Measurements from ENCODE around the gene PCDHB13.
"Not testable (repeated sequence)": the region's sequence is repeated elsewhere in the genome, so short reads cannot be mapped to it uniquely, and the experiment has no call there.

The PCDHB13 gene

DNA sequence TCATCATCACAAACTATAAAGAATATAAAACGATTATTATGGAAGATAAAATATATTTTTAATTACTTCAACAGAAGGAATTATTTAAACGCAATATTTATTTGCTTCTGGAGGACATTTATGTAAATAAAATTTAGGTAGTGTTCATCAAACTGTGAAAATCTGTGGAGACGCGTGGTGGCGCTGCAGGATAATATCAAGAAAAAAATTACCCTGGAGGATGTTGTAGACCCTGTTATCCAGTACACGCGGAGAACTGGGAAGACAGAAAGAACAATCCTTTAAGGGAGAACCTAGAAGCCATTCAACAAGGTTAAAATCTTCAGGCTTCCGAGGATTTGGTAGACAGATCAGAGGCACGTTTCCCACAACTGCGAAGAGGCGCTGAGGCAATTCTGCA, 5.2 kb upstream of the PCDHB13 start, which contains the start of gene PCDHB12:
Gene PCDHB12, plus strand, starts transcription at position 242 of the 400 bp plus-strand sequence. CDS start 189 bp downstream, outside the sequence.
- DNase-seq = no peak

DNA sequence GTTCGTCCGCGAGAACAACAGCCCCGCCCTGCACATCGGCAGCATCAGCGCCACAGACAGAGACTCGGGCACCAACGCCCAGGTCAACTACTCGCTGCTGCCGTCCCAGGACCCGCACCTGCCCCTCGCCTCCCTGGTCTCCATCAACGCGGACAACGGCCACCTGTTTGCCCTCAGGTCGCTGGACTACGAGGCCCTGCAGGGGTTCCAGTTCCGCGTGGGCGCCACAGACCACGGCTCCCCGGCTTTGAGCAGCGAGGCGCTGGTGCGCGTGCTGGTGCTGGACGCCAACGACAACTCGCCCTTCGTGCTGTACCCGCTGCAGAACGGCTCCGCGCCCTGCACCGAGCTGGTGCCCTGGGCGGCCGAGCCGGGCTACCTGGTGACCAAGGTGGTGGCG, 3.4 kb upstream of the PCDHB13 start:
- not testable (repeated sequence) for DNase-seq

DNA sequence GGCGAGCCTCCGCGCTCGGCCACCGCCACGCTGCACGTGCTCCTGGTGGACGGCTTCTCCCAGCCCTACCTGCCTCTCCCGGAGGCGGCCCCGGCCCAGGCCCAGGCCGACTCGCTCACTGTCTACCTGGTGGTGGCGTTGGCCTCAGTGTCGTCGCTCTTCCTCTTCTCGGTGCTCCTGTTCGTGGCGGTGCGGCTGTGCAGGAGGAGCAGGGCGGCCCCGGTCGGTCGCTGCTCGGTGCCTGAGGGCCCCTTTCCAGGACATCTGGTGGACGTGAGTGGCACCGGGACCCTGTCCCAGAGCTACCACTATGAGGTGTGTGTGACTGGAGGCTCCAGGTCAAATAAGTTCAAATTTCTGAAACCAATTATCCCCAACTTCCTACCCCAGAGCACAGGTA, 2.9 kb upstream of the PCDHB13 start:
- DNase-seq = not testable (repeated sequence)

DNA sequence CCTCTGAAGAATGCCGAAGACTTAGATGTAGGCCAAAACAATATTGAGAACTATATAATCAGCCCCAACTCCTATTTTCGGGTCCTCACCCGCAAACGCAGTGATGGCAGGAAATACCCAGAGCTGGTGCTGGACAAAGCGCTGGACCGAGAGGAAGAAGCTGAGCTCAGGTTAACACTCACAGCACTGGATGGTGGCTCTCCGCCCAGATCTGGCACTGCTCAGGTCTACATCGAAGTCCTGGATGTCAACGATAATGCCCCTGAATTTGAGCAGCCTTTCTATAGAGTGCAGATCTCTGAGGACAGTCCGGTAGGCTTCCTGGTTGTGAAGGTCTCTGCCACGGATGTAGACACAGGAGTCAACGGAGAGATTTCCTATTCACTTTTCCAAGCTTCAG, 864 bp downstream of the PCDHB13 start:
- DNase-seq = not testable (repeated sequence)

DNA sequence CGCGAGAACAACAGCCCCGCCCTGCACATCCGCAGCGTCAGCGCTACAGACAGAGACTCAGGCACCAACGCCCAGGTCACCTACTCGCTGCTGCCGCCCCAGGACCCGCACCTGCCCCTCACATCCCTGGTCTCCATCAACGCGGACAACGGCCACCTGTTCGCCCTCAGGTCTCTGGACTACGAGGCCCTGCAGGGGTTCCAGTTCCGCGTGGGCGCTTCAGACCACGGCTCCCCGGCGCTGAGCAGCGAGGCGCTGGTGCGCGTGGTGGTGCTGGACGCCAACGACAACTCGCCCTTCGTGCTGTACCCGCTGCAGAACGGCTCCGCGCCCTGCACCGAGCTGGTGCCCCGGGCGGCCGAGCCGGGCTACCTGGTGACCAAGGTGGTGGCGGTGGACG, 1.8 kb downstream of the PCDHB13 start:
- not testable (repeated sequence) for DNase-seq

DNA sequence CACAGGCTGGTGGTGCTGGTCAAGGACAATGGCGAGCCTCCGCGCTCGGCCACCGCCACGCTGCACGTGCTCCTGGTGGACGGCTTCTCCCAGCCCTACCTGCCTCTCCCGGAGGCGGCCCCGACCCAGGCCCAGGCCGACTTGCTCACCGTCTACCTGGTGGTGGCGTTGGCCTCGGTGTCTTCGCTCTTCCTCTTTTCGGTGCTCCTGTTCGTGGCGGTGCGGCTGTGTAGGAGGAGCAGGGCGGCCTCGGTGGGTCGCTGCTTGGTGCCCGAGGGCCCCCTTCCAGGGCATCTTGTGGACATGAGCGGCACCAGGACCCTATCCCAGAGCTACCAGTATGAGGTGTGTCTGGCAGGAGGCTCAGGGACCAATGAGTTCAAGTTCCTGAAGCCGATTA, 2.3 kb downstream of the PCDHB13 start:
- DNase-seq = not testable (repeated sequence)

DNA sequence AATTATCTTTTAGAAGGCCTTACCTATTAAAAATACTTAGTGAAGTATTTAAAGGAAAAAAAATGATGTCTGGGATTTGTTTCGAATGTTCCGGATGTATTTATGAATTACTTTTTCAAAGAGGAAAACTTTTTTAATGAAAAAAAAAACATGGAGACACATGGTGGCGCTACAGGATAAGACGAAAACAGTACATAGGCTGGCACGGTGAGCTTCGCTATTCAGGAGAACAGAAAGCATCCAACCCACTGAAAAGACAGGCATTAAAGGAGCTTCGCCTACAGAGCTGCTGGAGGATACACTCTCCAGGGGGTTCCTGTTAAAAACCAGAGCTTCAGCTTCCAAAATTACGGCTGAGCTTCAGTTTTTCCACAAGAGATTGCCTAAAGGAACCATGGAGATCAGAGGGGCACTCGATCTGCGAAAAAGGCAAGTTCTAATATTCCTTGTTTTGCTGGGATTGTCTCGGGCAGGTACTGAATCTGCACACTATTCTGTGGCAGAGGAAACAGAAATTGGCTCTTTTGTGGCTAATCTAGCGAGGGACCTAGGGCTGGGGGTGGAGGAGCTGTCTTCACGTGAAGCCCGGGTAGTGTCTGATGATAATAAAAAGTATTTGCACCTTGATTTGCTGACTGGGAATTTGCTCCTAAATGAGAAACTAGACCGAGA, 9.5 kb downstream of the PCDHB13 start, which contains the start of gene PCDHB14:
Gene PCDHB14, plus strand, starts transcription at position 232 of the 672 bp plus-strand sequence. Its CDS starts 163 bp downstream, at position 395.
- no peak for DNase-seq

DNA sequence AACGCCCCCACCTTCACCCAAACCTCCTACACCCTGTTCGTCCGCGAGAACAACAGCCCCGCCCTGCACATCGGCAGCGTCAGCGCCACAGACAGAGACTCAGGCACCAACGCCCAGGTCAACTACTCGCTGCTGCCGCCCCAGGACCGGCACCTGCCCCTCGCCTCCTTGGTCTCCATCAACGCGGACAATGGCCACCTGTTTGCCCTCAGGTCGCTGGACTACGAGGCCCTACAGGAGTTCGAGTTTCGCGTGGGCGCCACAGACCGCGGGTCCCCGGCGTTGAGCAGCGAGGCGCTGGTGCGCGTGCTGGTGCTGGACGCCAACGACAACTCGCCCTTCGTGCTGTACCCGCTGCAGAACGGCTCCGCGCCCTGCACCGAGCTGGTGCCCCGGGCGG, 11.1 kb downstream of the PCDHB13 start:
- DNase-seq = not testable (repeated sequence)

DNA sequence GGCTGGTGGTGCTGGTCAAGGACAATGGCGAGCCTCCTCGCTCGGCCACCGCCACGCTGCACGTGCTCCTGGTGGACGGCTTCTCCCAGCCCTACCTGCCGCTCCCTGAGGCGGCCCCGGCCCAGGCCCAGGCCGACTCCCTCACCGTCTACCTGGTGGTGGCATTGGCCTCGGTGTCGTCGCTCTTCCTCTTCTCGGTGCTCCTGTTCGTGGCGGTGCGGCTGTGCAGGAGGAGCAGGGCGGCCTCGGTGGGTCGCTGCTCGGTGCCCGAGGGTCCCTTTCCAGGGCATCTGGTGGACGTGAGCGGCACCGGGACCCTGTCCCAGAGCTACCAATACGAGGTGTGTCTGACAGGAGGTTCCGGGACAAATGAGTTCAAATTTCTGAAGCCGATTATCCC, 11.7 kb downstream of the PCDHB13 start:
- not testable (repeated sequence) for DNase-seq

DNA sequence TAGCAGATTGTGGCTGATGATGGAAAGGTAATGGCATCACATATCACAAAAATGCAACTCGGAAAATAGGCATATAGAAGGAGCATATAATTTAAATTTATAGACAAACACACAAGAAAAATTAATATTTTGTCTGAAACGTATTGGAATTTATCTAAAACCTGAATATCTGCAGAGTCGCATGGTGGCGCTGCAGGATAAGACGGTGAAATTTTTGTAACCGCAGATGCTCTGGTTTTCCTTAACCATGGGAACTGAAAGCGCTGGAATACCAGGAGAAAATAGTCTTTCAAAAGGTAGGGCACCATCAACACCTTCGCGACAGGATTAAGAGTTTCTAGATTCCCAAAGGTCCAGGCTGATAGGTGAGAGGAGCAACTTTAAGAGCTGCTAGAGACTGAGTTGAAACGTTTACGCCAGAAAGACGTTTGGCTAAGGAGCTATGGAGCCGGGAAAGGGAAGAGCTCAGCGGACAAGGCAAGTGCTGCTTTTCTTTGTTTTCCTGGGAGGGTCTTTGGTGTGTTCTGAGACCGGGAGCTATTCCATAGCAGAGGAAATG, 20.5 kb downstream of the PCDHB13 start:
- DNase-seq = no peak

DNA sequence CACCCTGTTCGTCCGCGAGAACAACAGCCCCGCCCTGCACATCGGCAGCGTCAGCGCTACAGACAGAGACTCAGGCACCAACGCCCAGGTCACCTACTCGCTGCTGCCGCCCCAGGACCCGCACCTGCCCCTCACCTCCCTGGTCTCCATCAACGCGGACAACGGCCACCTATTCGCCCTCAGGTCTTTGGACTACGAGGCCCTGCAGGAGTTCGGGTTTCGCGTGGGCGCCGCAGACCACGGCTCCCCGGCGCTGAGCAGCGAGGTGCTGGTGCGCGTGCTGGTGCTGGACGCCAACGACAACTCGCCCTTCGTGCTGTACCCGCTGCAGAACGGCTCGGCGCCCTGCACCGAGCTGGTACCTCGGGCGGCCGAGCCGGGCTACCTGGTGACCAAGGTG, 22.2 kb downstream of the PCDHB13 start:
- DNase-seq = not testable (repeated sequence)

DNA sequence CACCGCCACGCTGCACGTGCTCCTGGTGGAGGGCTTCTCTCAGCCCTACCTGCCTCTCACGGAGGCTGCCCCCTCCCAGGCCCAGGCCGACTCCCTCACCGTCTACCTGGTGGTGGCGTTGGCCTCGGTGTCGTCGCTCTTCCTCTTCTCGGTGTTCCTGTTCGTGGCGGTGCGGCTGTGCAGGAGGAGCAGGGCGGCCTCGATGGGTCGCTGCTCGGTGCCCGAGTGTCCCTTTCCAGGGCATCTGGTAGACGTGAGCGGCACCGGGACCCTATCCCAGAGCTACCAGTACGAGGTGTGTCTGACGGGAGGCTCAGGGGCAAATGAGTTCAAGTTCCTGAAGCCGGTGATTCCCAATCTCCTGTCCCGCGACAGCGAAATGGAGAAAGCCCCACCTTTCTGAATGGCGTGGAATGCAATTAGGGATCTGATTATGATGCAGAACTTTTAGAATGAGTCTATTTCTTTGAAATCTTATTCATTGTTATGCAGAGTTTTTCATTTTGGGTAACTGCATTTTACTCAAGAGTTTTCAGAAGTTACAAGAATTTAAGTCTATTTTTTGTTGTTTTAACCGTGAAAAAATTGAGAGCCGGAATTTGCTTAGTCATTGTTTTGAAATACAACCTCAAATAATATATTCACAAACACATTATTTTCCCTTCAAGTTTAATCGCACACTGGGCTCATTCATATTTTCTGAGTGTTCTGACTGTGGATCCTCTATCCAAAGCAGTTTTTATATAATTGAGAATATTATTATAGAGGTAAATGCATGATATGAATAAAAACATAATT, 23.0 kb downstream of the PCDHB13 start:
- no peak for DNase-seq

DNA sequence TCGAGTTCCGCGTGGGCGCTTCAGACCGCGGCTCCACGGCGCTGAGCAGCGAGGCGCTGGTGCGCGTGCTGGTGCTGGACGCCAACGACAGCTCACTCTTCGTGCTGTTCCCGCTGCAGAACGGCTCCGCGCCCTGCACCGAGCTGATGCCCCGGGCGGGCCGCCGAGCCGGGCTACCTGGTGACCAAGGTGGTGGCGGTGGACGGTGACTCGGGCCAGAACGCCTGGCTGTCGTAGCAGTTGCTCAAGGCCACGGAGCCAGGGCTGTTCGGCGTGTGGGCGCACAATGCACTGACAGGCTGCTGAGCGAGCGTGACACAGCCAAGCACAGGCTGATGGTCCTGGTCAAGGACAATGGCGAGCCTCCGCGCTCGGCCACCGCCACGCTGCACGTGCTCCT, 27.8 kb downstream of the PCDHB13 start:
- no peak for DNase-seq

DNA sequence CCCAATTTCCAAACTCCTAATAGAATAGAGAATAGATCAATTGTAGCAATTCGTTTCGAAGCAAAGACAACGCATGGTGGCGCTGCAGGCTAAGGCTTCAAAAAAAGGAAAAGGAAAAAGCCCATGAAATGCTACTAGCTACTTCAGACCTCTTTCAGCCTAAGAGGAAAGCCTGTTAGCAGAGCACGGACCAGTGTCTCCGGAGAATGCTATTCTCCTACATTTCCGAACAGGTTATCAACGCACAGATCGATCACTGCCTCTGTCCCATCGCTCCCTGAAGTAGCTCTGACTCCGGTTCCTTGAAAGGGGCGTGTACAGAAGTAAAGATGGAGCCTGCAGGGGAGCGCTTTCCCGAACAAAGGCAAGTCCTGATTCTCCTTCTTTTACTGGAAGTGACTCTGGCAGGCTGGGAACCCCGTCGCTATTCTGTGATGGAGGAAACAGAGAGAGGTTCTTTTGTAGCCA, 31.6 kb downstream of the PCDHB13 start, which contains the start of gene PCDHB15:
Gene PCDHB15, plus strand, starts transcription at position 146 of the 468 bp plus-strand sequence. Its CDS starts 184 bp downstream, at position 330.
- no peak for DNase-seq

DNA sequence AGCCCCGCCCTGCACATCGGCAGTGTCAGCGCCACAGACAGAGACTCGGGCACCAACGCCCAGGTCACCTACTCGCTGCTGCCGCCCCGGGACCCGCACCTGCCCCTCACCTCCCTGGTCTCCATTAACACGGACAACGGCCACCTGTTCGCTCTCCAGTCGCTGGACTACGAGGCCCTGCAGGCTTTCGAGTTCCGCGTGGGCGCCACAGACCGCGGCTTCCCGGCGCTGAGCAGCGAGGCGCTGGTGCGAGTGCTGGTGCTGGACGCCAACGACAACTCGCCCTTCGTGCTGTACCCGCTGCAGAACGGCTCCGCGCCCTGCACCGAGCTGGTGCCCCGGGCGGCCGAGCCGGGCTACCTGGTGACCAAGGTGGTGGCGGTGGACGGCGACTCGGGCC, 33.3 kb downstream of the PCDHB13 start:
- DNase-seq = not testable (repeated sequence)

DNA sequence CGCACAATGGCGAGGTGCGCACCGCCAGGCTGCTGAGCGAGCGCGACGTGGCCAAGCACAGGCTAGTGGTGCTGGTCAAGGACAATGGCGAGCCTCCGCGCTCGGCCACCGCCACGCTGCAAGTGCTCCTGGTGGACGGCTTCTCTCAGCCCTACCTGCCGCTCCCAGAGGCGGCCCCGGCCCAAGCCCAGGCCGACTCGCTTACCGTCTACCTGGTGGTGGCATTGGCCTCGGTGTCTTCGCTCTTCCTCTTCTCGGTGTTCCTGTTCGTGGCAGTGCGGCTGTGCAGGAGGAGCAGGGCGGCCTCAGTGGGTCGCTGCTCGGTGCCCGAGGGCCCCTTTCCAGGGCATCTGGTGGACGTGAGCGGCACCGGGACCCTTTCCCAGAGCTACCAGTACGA, 33.7 kb downstream of the PCDHB13 start:
- DNase-seq = not testable (repeated sequence)

DNA sequence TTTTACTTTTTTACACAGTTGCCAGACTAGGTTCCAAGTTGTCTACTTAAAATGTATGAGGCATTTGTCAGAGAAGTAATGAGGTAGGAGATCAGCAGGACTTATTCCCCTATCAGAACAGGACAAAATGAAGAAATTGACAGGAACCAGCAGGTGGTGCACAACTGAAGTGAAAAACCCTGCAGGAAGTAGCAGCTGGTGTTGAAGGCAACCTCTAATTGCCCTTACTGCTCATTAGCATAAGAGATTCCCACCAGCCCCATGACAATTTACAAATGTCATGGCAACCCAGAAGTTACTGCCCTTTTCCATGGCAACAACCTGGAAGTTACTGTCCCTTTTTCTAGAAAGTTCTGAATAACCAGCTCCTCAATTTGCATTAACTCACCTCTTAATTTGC, 36.9 kb downstream of the PCDHB13 start:
- DNase-seq = no peak

DNA sequence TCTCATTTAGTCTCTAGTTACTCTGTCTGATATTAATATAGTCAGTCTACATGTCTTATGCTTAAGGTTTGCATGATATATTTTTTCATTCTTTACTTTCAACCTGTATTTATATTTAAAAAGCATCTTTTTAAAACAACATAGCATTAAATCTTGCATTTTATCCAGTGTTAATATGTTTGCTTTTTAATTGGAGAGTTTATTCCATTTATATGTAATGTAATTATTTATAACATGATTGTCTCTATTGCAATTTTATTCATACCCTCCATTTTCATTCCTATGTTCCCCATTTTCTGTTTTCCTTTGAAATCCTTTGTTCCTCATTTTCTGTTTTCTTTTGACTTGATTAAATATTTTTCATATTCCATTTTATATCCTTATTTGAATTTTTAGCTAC, 44.7 kb downstream of the PCDHB13 start:
- DNase-seq = no peak

DNA sequence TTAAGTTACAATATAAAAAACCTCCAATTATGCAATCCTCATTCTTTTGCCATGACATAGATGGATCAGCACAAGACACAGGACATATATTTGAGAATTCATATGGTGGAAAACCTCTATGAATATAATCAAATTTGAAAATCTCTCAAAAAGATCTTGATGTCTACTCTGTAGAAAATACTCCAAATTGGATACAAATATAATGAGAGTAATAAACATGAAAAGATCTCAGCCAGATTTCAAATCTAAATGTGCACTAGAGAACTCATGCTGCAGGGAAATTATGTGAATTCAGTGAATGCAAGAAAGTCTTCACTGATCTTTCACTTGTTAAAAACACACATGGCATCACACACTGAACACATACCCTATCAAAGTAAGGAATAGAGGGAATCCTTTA, 45.2 kb downstream of the PCDHB13 start:
- DNase-seq = no peak

DNA sequence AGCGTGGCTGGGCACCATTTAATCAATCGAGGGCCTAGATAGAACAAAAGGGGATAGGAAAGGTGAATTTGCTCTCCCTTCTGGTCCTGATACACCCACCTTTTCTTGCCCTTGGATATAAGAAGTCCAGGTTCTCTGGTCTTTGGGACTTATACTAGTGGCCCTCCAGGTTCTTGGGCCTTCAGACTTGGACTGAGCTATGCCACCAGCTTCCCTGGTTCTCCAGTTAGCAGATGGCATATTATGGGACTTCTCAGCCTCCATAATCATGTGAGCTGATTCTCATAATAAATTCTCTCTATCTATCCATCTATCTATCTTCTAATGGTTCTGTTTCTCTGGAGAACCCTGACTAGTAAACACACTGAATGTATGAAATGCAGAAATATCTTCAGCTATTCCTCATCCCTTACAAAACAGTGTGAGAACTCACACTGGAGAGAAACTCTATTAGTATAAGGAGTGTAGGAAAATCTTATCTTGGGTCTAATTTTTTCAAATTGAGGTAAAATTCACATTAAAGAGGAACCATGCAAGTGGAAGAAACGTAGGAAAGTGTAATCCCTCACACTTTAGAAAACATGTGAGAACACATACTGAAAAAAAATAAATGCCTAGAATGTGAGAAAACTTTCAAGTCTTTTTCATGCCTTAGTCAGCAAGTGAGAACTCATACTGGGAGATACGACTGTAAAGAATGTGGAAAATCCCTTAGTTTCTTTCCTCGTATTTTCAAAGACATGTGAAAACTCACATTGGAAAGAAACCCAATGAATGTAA, 46.9 kb downstream of the PCDHB13 start:
- DNase-seq = no peak

DNA sequence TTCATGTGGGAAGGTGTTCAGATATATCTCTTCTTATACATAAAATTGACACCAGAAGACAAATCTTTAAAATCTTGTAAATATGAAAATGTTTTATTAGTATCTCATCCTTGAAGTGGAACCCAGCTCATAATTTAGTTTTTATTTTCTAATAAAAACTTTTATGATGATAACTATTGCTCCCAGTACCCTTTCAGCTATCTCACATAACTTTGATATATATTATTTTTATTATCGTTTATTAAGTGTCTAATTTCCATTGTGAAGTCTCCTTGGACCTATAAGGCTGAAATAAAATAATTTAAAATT, 47.5 kb downstream of the PCDHB13 start:
- no peak for DNase-seq

All from inflammatory macrophage treated with lipopolysaccharide for 4 hours (primary cell).